OCI-M2 (cell line): ENCODE data around the gene CABLES1.

Experiments used
- DNase-seq: peaks from one replicate; lab custom pipeline; 2025; ENCODE audit not compliant: unreplicated experiment; lab: John Stamatoyannopoulos, UW

Gene CABLES1

DNA sequence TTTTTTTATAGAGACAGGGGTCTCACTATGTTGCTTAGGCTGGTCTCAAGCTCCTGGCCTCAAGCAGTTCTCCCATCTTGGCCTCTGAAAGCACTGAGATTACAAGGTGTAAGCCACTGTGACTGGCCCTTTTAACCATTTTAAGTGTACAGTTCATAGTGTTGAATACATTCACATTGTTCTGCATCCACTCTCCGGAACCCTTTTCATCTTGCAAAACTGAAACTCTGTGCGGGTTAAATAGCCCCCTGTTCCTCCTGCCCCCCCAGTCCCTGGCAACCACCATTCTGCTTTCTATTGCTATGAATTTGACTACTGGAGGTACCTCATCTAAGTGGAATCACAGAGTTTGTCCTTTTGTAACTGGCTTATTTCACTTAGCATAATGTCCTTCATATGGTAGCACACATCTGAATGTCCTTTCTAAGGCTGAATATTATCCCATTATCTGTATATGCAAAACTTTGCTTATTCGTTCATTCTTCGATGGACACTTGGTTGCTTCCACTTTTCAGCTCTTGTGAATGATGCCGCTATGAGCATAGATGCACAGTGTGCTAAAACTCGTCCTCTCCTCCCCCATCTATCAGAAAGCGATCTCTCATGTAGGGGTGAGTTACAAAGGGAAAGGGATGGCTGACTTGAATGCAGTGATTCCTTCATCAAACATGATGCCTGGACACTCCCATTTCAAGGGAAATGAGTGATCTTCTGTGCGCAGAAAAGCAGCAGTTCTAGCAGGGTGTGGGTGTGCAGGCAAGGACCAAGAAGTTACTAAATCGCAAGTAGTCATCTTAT, 30.2 kb downstream of the CABLES1 start:
- DNase-seq, result no peak

DNA sequence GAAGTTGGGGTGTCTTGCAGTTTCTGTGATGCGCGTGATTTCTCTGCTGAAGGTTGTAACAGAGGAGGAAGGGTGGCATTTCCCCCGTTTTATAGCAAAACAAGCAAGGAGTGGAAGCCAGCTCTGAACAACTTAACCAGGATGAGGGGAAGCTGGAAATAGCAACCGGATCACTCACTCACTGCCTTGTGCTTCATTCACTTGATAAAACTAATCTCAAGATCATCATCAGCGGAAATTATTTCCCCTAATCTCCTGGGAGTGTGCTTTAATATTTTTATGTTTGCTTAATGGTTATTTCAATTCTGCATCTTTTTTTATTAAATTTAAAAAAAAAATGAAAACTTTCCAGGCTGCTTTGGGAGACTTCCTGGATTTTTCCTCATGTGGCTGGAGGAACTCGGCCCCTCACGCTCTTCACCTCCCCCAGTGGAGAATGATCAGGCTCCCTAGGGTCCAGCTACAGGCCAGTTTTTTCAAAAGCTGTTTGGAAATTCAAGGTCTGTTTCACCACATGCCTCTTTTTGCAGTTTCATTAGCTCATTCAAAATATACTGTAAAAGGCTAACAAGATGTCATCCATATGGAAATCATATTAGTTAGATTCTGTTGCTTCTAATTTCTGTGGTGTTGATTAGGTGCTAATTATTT, 31.7 kb downstream of the CABLES1 start:
- DNase-seq, result no peak

DNA sequence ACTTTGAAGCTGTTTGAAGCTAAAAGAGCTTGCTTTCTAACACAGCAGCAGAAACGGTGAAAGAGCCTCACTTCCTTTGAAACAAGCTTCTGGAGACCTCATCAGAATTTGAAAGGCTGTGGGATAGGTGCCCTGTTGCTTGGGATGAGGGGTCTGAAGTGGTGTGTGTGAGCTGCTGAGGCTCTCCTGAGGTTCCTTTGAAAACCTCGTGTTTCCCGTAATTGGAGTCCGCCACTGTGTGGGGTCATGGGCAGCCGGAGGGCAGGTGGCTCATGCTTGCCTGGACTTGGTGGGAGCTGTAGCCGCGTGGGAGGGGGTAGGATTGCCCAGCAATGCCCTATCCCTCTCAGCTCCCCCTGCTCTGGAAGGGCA, 34.4 kb downstream of the CABLES1 start:
- no peak for DNase-seq

DNA sequence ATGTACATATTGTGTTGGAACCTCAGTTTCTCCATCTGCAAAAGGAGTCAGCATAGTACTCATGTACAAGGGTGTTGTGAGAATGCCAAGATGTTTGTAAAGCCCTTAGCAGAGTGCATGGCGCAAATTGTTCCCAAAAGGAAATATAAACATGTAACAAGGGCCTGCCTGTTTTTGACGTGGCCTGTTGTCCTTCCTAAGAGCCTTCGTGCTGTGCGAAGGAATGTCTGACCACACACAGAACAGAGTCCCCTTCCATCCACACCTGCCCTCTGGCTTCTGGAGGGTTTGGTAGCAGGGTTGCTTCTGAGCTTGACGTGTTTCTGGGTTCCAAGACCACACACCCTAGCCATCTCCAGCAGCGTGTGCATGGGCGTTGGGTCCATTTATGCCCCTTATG, 34.9 kb downstream of the CABLES1 start:
- DNase-seq, result no peak

DNA sequence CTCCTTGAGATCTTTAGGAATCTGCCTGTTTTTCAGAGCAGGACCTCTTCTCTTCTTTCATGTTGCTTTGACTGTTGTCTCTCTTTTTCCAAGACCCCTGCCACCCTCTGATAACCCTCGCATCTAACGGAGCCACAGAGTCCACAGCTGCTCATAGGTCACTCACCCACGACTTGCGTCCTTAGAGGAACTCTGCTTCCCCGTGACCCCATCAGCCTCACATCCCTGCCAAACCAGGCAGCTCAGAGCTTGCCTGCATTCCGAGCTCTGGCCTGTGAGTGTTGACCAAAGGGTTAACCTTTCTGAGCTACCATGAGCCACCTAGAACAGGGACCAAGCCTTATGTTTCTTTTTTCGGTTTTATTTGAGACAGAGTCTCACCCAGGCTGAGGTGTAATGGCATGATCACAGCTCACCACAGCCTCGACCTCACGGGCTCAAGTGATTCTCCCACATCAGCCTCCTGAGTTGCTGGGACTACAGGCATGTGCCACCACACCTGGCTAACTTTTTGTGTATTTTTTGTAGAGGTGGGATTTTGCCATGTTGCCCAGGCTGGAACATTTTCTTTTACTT, 36.4 kb downstream of the CABLES1 start:
- DNase-seq, result no peak

DNA sequence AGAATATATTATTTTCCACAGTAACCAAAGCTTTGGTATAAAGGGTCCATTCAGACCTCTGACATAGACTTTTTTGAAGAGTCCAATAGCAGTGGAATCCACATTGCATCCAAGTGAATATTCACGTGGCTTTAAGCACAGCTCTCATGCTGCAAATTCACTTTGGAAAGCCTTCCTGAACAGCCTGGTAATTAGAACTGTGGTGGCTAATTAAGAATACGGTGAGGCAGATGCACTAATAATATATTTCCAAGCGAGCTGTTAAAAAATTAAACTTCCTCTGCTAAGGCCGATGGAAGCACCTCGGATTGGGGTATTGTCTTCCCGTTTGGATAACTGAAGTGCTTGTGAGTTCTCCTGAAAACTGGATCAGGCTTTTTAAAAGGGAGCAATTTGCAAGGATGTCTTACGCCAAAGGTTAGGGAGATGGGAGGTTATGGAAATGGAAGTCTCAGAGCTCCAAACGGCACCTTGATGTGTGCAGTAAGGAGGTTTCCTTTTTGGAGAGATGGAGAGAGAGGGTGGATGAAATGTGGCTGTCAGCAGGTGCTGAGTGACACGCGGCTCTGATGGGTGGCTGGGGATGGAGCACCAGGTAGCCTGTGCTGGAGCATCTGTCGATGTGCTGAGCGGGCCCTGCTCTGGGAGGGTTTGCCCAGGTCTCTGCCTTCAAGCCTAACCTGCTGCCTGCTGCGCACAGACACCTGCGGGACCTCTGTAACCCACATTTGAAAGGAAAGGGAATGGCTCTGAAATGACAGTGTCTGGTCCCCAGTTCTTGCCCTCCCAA, 37.5 kb downstream of the CABLES1 start:
- DNase-seq, result no peak

DNA sequence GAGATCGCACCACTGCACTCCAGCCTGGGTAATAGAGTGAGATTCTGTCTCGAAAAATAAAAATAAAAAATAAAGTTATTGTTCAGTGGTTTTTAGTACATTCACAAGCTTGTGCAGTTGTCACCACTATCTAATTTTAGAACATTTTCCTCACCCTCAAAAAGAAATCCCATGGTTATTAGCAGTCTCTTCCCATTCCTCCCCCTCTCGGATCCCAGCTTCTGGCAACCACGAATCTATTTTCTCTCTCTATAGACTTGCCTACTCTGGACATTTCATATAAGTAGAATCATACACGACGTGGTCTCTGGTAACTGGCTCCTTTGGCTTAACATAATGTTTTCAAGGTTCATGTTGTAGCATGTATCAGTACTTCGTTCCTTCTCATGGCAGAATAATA, 38.6 kb downstream of the CABLES1 start:
- DNase-seq, result no peak

DNA sequence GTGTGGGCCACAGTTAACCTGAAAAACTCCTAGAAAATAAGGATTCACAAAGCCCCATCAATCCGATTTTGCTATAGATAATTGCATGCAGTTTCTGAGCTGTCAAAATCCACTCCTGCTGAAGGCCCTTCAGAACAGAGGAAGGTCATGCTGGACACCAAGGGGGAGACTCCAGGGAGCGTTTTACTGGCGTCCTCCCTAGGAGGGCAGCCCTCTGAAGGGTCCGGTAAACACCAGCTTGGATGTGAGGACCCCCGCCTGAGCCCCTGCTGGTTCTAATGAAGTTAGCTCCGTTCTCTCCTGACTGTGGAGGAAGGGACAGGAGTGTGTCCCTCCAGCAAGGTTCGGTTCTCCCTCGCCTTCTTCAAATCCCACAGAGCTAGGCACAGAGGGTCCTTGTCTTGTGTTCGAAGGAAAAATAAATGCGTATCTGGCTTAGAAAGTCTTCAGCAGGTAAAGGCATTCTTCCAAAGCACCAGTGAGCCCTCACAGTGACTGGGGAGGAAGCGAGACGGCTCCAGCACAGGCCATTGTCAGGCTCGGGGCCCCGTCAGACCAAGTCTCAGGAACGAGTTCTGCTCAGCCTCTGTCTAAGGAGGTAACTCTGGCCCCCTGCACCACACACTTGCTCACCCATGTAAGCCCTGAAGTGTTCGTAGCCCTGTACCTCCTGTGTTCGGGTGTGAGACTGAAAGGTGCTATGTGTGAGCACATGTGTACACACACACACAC, 41.6 kb downstream of the CABLES1 start:
- DNase-seq, result no peak

DNA sequence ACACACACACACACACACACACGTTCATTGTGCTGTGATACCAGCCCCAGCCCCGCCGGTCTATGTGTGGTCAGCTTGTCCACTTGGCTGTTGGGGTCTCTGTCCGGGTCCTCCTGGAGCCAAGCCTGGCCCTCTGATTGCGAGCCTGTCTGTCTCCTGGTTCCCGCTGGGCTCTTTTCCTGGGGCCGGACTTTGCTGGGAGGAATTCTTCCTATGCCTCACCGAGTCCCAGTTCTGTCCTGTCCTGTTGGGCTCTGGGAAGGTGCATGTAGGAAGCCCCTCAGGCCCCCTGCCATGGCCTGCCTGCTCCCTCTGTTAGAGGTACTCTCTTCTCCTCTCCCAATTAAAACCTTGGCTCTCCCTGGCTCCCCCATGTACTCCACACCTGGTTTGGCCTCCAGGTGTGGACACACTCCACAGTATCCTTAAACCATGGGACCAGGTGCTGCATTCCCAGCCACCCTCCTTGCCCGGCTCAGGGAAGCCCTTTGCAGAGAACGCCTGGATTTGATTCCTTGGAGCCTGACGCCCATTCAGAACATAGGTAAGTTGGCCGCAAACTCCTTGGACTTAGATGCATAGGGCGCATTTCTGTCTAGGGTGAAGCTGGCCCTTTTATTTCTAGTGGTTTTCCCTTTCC, 42.3 kb downstream of the CABLES1 start:
- no peak for DNase-seq

DNA sequence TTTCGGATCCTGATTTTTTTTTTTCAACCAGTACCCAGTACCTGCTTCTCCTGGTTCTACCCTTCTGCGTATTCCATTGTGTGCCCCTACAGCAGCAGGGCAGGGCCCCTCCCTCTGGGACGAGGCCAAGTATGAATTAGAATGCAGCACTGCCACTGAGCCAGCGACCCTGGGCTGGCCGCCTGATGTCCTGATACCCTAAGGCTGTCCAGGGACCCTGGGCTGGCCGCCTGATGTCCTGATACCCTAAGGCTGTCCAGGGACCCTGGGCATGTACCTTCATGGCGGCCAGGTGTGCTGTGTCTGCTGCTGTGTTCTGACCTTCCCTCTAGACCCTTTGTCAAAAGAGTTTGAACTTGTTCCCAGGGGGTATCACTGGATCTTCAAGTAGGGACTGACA, 42.9 kb downstream of the CABLES1 start:
- DNase-seq, result no peak

DNA sequence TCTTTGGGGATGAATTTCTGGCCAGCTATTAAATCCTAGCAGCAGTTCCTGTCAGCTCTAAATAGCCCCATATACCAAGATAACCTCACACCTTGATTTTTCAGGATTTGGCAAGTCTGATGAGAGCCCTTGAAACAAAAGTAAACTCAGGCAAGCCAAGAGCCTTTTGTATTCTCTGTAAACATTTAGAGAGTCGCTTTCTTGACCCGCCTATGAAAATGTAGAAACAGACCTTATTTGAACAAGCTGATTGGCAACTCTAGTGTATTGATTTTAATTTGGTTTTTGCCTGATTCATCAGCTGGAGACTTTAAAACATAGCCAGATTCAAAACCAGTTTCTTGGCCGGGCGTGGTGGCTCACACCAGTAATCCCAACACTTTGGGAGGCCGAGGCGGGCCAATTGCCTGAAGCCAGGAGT, 43.4 kb downstream of the CABLES1 start:
- DNase-seq, result no peak

DNA sequence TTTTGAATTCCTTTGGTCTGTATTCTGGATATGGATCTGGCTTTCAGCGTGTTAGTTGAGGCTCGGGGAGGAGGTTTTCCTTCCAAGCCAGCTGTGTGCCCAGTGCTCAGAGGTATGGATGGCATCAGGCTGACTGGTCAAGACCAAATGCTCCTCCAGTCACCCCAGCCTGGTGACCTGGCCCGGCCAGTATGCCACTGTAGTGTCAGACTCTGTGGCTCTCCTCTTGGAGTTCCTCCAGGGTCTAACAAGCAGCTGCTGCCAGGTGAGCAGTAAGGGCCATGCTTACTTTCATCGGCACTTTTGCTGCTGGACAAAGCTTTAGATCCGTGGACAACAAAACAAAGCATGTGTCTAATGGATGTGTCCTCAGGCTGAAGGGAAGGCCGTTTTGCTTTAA, 44.1 kb downstream of the CABLES1 start:
- DNase-seq, result no peak

DNA sequence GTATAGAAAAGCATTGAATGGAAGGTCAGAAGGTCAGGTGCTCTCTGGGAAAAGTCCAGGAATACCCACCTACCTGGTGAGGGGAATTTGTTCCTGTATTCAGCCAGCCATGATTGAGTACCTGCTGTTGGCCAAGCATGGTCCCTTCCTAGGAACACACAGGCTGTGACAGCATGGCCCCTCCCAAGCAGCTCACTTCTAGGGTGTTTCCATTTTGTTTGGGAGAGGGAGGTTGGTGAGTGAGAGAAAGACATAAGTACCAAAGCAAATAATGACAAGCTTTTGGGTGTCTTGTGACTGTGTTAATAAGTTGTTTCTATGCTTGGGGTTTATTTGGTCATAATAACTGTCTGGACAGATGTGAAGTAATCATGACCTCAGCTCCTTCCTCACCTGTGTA, 46.3 kb downstream of the CABLES1 start:
- DNase-seq, result no peak

DNA sequence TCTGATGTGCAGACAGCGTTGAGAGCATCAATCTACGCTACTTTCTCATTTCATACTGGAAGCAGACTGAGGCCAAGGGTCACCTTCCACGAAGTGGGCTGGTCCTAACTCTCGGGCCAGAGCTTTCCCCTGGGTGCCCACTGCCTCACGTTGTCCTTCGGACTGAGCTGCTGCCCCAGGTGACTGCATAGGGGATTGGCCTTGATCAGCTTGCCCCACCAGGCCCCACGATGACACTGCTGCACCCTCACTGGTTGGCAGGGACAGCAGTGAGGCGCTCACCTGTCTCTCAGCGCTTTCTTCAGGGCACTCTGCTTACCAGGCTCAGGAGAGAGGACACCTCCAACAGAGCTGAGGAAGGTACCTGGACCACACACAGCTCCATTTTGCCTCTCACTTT, 47.3 kb downstream of the CABLES1 start:
- DNase-seq, result no peak

DNA sequence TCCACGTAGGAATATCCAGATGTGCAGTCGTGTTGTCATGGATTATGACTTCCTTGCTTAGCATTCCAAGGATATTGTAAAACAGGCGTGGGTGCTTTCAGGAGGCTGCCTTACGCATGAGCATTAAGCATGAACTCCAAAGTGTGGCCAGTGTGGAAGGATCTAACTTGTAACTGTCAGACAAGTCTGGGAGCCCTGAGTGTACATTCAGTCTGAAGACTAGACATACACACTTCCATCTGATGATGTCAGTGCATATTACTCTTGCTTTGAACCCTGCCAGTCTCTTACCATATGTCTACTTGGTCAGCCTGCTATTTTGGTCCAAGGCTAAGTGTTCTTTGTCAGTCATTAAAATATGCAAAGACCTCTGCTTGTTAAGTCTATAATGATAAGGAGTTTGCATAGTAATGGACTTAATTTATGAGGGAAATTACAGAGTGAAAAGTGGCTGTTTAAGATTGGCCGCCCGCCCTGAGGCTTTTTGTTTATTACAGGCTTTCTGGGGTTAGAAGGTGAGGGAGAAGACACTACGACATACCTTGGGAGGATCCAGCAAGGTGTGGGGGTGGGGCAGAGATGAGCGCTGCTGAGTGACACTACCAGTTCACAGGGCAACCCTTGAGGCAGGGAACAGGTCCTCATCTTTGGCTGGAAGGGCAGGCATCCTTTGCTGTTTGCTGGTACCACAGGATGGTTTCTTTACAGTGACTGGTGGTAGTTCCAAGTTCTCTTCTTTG, 48.3 kb downstream of the CABLES1 start:
- DNase-seq, result no peak

DNA sequence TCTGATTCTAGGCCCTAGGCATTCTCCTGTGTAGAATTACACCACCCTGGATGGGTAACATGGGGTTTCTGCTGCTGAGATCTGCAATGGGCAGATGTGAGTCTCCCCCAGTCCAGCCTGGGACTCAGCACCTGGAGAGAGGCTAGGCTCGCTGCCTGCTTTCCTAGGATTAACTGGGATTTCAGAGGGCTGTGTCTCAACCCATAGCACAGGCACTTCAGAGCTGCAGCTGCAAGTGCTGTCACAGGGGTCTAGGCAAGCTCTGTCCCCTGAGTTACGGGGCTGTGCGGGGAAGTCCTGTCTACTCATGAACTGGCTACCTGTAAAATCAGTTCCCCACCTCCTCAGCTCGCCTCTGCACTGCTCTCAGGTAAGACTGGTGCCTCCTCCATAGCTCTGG, 51.5 kb downstream of the CABLES1 start:
- no peak for DNase-seq

DNA sequence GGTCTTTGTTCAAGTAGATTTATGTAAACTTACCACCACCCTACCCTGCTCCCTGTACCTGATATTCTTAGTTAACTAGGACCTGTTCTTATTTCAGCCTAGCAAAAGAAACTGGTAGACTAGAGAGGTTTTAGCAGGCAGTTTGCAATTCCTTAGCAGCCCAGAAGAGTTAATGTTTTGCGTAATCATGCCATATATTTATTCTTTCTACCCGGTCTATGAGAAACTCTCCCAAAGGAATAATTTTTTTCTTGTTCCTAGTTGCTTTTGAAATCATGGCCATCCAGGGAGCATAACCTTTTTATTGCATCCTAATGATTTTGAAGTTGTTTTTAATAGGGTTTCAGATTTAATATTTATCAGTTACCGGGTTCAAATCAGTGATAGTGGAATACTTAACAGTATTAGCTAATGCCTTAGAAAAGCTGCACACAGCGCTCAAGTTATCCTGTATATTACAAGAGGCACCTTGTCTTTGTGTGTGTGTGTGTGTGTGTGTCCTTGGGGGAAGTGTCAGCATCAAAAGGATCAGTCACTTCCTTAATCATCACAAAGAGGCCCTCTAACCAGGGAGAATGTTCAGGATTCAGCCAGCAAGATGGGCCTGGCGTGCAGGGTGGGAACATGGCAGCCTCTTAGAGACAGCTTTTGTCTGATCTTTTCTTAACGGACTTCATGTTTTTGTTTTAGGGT, 52.9 kb downstream of the CABLES1 start:
- no peak for DNase-seq

DNA sequence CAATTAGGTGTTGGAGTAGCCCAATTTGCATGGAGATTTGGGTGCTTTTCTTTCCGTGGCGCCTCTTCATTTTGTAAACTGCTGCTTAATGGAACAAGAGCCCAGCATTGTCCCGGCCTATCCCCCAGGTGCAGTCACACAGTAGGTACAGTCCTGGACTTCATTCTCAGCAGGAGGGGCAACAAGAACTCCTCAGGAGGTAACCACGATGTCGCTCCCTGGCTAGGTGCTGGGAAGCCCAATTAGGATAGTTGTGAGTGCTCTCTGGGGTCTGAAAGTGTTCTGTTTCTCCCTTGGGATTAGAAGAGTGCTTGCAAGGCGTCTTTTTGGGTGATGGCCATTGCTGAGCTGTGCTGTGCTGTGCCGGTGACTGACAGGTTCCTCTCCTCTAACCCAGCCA, 53.8 kb downstream of the CABLES1 start:
- no peak for DNase-seq
